DND-41 (cell line): ENCODE results near the gene SPART.
"Not testable (repeated sequence)": the region's sequence is repeated elsewhere in the genome, so short reads cannot be mapped to it uniquely, and the experiment has no call there.

Experiments used
- CTCF ChIP-seq: IDR thresholded peaks from 2 replicates; pipeline ENCODE4 v1.5.1; 2012; ENCODE audit warnings: borderline replicate concordance, low read length, moderate library complexity, mild to moderate bottlenecking; ENCODE audit not compliant: poor library complexity, severe bottlenecking; ENCODE audit errors: extremely low read depth
- EZH2 ChIP-seq: IDR thresholded peaks from 3 replicates; pipeline ENCODE4 v1.6.1; 2012; ENCODE audit warnings: borderline replicate concordance, low read depth, mild to moderate bottlenecking, moderate library complexity, low read length, inconsistent platforms; ENCODE audit not compliant: severe bottlenecking

- TF ChIP-seq EZH2, CTCF: not testable (repeated sequence)
These were observed 26.4 kb downstream of the SPART start for GRCh38 chr13:36319793-36320192.
